Neutrophil (primary cell): ENCODE data around the gene ZXDC.

Experiments
- H3K27ac ChIP-seq: fragments of 200-600 bp; sonication (generic); 2 replicates; pipeline ENCODE4 v1.5.1; 2016; ENCODE audit warnings: mild to moderate bottlenecking, moderate library complexity
- H3K27me3 ChIP-seq: fragments of 200-600 bp; sonication (generic); 2 replicates; pipeline ENCODE4 v1.6.0; 2016; ENCODE audit warnings: mild to moderate bottlenecking
- H3K36me3 ChIP-seq: fragments of 200-600 bp; sonication (generic); 2 replicates; pipeline ENCODE4 v1.5.1; 2017
- H3K4me1 ChIP-seq, 2 experiments: fragments of 200-600 bp in 1 of 2; sonication (generic) in 1 of 2; 1 replicate in 1 of 2; 2 replicates in 1 of 2; pipeline versions ENCODE4 v1.5.1 to v1.6.1; 2013 to 2016; ENCODE audit warnings: low read depth in 1 of 2, low read length in 1 of 2, mild to moderate bottlenecking in 1 of 2, moderate library complexity in 1 of 2; ENCODE audit not compliant: control insufficient read depth in 1 of 2, insufficient read depth in 1 of 2
- H3K4me3 ChIP-seq, 2 experiments: fragments of 200-600 bp in 1 of 2; sonication (generic) in 1 of 2; 1 replicate in 1 of 2; 2 replicates in 1 of 2; pipeline ENCODE4 v1.5.1; 2013 to 2016; ENCODE audit warnings: low read depth in 1 of 2, low read length in 1 of 2, mild to moderate bottlenecking in 1 of 2, moderate library complexity in 1 of 2
- H3K9me3 ChIP-seq: fragments of 200-600 bp; sonication (generic); 2 replicates; pipeline ENCODE4 v1.5.1; 2016
- TF ChIP-seq, protein P1 (sequence below): fragments of 200-600 bp; sonication (generic); IDR thresholded peaks from 2 replicates; pipeline ENCODE4 v1.5.1; 2016; ENCODE audit warnings: antibody characterized with exemption

Gene ZXDC

DNA sequence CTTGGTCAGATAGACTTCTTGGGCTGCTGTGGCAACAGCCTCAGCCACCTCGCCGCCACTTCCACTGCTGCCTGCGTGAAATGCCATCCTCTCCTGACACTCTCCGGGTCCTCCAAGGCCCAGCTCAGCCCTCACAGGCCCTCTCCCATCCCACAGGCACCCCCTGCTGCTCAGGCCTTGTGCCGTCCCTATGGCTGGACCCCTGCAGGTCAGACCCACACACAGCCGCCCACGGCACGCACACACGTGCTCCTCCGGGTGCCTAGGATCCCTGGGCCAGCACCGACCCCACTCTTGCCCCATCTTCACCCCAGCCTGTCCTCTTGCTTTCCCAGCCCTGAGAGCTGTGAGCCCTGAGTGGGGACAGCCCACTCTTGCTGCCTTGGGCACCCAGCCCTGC, 61.3 kb downstream of the ZXDC start:
- Histone ChIP-seq H3K36me3 (no peaks in the 10 kb centered on the region), H3K4me3 (no peak overlapping the region), H3K27ac (no peak overlapping the region), H3K27me3 (peaks cover 69% of the 10 kb centered on the region), H3K4me1 (no peaks in the 10 kb centered on the region), H3K9me3 (no peaks in the 10 kb centered on the region)
- TF ChIP-seq, protein P1, sequence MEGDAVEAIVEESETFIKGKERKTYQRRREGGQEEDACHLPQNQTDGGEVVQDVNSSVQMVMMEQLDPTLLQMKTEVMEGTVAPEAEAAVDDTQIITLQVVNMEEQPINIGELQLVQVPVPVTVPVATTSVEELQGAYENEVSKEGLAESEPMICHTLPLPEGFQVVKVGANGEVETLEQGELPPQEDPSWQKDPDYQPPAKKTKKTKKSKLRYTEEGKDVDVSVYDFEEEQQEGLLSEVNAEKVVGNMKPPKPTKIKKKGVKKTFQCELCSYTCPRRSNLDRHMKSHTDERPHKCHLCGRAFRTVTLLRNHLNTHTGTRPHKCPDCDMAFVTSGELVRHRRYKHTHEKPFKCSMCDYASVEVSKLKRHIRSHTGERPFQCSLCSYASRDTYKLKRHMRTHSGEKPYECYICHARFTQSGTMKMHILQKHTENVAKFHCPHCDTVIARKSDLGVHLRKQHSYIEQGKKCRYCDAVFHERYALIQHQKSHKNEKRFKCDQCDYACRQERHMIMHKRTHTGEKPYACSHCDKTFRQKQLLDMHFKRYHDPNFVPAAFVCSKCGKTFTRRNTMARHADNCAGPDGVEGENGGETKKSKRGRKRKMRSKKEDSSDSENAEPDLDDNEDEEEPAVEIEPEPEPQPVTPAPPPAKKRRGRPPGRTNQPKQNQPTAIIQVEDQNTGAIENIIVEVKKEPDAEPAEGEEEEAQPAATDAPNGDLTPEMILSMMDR, result no peak

DNA sequence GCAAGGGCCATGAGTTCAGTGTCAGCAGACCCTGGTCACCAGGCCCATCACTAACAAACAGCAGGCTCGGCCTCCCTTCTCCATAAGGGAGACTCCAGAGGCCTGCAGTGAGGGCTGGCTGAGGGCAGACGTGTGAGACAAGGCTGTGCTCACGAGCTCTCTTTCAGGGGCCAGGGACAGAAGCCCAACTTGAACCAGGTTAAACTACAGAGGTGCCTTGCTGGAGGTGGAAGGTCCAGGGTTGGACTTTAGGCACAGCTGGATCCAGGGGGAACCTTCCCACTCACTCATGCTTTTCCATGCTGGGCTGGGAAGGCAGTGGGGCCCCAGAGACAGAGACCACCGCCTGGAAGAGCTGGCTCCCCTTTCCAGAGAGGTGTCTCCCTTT, 62.0 kb downstream of the ZXDC start:
- Histone ChIP-seq H3K4me3 (no peak overlapping the region), H3K9me3 (no peaks in the 10 kb centered on the region), H3K27me3 (peaks cover 69% of the 10 kb centered on the region), H3K27ac (no peak overlapping the region), H3K4me1 (no peaks in the 10 kb centered on the region), H3K36me3 (no peaks in the 10 kb centered on the region)
- TF ChIP-seq, protein P1, result no peak

DNA sequence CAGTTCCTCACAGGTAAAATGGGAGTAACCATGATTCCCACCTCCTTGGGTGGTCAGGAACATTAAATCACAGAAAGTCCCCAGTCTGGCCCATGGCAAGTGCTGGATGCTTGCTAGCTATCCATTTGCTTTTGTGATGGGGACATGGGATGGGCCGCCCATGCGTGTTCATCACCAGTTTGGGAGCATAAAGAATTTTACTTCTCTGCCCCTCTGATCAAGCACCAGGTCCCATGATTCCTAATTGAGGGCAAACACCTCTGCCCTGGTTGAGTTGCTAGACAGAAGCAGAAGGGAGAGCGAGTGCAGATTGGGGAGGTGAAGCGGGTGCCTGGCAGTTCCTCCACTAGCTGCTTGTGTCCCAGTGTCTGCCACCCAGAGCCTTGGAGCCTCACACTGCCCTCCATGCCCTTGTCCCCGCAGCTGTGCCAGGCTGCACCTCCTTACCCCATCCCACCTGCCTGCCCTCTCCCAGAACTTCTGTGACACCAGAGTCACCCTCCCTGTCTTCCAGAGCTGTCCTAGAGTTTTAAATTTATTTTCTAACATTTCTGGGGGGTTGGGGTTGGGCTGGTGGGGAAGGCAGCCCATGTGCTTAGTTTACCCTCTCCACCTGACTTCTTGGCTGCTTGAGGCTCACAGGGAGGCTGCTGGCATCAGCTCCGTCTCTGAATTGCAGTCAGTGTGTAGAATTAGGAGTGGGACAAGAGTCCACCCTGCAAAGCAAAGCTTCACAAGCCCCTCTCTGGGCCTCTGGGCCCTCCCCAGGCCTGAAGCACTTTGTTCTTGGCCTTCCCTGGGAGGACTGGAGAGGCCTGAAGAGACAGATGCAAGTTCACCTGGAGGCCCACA, 62.6 kb downstream of the ZXDC start:
- Histone ChIP-seq H3K9me3 (no peaks in the 10 kb centered on the region), H3K36me3 (no peaks in the 10 kb centered on the region), H3K27ac (no peak overlapping the region), H3K4me1 (no peaks in the 10 kb centered on the region), H3K4me3 (no peak overlapping the region), H3K27me3 (peaks cover 69% of the 10 kb centered on the region)
- TF ChIP-seq, protein P1, result no peak

DNA sequence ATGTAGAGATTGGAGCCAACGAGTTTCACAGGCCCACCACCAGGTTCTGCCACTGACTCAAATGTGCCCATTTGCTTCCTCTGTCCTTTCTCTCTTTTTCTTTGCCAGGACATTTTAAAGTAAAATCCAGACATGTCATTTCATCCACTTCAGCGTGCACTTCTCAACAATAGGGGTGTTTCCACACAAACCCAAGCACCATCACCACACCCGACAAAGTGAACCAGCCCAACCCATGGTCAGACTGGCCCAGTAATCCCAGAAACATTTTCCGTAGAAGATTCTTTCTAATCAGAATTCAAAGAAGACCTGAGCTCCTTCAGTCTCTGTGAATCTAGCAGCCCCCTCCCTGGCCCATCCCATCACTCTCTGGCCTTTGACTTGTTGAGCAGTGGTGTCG, 67.6 kb downstream of the ZXDC start:
- Histone ChIP-seq H3K36me3 (no peaks in the 10 kb centered on the region), H3K4me1 (no peaks in the 10 kb centered on the region), H3K27me3 (peaks cover 50% of the 10 kb centered on the region), H3K27ac (no peak overlapping the region), H3K9me3 (no peaks in the 10 kb centered on the region), H3K4me3 (no peak overlapping the region)
- TF ChIP-seq, protein P1, result no peak

DNA sequence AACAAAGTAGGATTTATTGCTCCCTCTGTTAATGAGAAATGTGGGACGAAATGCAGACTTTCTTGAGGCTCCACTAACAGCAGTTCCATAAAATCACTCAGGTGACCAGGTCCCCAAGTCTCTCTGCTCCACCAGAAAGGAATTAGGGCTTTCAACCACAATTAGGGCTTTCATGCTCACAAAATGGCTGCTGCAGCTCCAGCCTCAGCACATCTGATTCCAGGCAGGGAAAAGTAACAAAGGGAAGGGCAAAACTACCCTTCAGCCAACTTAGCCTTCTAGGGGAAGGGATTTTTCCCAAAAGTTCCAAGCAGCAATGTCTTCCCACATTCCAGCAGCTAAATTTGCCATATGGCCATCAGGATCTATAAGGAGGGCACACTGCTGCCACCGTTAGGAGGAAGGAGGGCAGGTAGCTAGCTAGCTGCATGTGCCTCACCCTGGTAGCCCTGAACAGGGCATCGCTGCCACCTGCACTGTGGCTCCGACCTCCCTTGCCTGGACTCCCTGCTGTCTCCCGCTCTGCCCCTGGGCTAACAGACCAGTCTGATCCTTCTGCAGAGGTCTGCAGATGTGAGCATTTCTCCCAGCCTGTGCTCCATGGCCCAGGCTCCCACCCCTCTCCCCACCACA, 68.2 kb downstream of the ZXDC start:
- Histone ChIP-seq H3K27me3 (peaks cover 45% of the 10 kb centered on the region), H3K4me3 (no peak overlapping the region), H3K27ac (no peak overlapping the region), H3K4me1 (no peaks in the 10 kb centered on the region), H3K9me3 (no peaks in the 10 kb centered on the region), H3K36me3 (no peaks in the 10 kb centered on the region)
- TF ChIP-seq, protein P1, result no peak
